Stimulated activated CD4-positive, alpha-beta T cell treated with anti-CD3 and anti-CD28 coated beads, Interleukin-12 subunit alpha, Interleukin-12 subunit beta, amount 100 ng/mL, for 48 hours (primary cell): ENCODE results near the gene RPP25L.

Experiments used
- DNase-seq, 3 donors: peaks; one replicate each; pipeline ENCODE4 v3.0.0-alpha.2; 2020; ENCODE audit warnings: low read depth in 2 of 3, low spot score in 1 of 3

Gene RPP25L

DNA sequence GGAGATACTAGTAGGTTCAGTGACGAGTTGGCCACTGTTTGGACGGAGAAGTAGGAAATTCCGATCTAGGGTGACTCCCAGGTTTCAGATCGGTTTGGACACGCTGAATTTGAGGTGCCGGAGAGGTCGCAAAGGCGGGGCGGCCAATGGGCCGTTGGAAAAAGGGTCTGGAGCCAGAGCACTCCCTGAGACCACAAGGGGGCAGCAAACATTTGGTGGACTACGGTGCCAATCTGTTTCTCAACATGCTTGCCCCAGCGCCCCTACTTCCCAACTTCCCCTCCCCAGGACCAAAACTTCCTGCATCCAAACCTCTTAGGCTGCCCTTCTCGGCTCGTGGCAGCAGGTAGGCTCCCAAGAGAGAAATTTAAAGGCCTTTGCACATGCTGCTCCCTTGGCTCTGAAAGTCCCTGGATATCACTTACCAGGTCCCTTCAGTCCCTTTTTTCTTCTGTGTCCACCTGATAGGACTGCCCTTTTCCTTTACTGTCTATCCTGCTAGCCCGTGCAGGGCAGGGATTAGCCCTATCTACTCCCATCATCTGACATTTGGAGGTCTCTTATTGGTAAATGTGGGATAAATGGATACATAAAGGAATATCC, 992 bp upstream of the RPP25L start:
- peak in 2 of 3 donors; percentile 60 to 72 for DNase-seq

DNA sequence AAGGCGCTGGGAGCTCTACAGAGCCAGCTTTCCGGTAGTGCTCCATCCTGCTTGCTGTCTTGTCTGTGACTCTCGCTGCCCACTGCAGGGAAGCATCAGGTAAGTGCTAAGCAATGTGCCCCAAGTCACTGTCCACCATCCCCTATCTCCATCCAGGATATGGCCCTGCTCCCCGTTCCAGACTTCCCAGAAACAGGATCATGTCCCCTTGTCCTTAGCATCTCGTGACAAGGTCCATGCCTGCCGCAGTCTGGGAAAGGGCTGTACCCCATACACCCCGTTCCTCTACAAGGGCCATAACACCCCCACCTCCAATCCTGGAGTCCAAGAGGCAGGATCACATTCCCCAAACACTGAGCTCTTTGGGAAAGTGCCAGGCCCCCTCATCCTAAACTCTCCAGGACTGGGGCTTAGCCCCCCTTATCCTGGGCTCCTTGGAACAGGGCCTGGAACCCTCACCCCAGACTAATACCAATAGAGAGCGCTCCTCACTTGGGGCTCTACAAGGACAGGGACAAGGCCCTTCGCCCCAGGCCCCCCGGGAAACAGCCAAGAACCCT, 566 bp downstream of the RPP25L start:
- no peak for DNase-seq

- no peak for DNase-seq
Measured at GRCh38 chr9:34610434-34611206, 1.3 kb downstream of the RPP25L start.

- no peak for DNase-seq
Measured at GRCh38 chr9:34607331-34607730, 4.6 kb downstream of the RPP25L start.

DNA sequence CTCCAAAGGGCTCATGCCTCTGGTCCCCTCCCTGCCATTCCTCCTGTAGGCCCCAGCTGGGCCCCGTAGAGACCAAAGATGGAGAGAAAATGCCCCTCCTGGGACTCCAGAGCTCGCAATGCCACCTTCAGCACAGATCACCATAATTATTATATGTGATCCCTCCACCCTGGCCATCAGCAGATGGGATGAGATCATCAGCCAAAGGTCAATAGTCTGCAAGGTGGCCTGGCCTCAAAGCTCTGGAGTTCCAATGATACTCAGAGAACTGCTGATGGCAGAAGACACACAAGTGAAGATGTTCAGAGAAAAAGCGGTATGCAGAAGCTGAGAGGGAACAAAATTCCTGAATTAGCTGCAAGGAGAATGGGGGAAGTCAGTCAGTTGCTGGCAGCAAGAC, 5.0 kb downstream of the RPP25L start:
- no peak for DNase-seq

DNA sequence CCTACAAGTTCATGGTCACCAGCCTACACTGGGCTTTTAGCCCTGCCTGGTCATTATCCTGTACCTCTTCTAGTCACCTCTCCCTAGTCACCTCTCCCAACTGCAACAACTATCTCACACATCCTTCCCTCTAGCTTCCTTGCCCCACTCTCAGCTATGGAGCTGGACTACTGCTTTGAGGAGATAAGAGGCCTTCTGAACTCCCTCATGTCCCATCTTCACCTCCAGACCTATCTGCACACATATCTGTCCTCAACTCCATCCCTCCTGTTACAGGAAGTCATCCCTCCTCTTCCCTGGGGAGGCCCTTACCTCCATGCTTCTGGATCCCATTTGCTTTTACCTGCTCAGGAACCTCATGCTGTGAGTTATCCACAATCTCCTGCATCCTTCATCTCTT, 5.7 kb downstream of the RPP25L start:
- no peak for DNase-seq

- DNase-seq: peak; percentile 67 to 86 (median 73)
Measured at GRCh38 chr9:34603610-34604231, 8.2 kb downstream of the RPP25L start.

DNA sequence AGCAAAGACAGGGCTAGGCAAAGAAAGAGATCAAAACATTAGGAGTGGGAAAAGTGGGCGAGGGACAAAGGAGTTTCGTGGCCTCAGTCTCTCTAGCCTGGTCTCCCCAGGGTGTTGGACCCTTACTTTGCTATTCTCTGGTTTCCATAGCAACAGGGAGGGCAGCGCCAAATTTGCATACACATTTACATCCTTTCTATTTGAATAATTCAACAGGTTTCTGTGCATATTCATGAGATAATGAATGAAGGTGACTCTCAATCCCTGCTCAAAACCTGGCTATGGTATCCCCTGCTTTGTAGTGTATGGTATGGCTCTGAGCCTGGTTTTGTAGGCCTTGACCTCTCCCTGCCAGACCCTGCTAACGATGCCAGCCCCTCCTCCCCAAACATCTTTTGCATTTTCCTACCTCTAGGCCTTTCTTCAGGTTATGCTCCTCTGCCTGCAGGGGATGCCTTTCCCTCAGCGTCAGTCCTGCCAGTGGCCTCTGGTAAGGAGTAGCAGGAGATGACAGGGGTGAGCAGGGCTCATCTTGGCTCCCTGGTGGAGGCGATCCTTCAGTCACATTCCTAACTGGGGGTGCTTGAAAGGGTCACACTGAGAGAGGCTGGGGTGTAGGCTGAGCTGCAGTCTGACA, 9.8 kb downstream of the RPP25L start:
- no peak for DNase-seq

DNA sequence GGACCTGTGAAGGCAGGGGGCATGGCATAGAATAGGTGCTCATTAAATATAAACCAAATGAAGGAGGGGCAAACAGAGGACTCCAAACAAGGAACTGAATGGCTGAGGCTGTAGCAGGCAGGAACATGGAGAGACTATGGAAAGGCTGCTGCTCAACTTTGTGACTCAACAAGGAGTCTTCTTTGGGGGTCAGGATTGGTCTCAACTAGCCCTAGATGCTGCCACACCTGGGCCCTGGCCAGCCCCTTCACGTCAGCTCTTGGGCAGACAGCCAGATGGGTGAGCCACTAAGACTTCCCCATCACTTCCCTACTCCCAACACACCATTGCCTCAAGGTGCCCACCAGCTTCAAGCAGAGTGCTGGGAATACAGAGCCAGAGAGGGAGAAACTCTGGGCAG, 11.0 kb downstream of the RPP25L start:
- DNase-seq: no peak

GRCh38 chr9:34599546-34599945, 12.4 kb downstream of the RPP25L start:
- DNase-seq: no peak

GRCh38 chr9:34594177-34594576, 17.7 kb downstream of the RPP25L start:
- no peak for DNase-seq

- no peak for DNase-seq
Measured at GRCh38 chr9:34592895-34593601, 18.8 kb downstream of the RPP25L start.

GRCh38 chr9:34591917-34592866, 19.7 kb downstream of the RPP25L start:
- DNase-seq: no peak

- peak; percentile 48 to 86 (median 75) for DNase-seq
Measured at GRCh38 chr9:34591248-34591916, 20.5 kb downstream of the RPP25L start.

DNA sequence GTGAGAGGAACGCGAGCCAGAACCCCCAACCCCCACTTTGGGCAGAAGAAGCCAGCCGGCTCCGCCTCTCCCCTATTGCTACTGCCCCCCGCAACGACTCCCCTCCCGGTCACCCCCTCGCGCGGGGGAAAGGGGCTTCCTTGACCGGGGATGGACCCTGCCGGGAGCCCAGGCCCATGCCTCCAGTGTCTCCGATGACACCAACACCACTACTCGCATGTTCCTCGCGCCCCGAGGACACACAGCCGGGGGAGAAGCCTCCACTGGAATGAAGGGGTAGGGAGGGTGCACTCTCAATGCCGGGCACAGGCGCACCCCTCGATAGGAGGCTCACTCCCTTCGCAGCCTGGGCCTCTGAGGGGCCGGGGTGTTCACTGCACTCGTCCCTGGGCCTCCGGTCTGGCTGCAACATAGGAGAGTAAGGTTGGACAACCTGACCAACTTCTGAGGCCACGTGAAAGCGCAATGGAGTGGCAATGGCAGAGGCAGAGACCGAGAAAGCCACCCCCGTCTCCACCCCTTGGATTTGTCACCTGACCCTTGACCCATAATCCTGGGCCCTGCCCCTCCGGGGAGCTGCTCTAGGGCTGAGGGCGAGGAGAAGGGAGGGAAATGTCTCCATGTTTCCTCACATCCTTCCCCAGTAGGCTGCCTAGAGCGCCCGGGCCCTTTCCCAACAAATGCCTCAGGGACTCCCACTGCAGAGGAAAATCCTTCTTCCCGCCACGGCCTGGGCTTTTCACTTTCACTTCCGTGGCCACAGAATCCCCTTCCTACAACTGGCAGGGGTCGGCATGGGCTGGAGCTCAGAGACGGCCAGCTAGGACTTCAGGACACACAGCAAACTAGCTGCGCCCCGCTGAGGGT, 21.3 kb downstream of the RPP25L start:
- DNase-seq: no peak

GRCh38 chr9:34589636-34590380, 22.1 kb downstream of the RPP25L start, which contains the start of gene CNTFR:
Gene CNTFR, minus strand, starts transcription at chr9:34589724. Its CDS starts 20,743 bp downstream, at chr9:34568981.
- DNase-seq: no peak
